K562 (cell line): Measurements from ENCODE around the gene NBPF3.
"Not testable (repeated sequence)": the region's sequence is repeated elsewhere in the genome, so short reads cannot be mapped to it uniquely, and the experiment has no call there.

Experiments
- CTCF ChIP-seq, 3 experiments: IDR thresholded peaks in 2 of 3; conservative IDR thresholded peaks in 1 of 3; 2 replicates each; pipeline ENCODE4 v1.5.1; 2011 to 2012; ENCODE audit warnings: low read length in 3 of 3, mild to moderate bottlenecking in 3 of 3, control low read depth in 2 of 3, improper control_type of control experiment in 1 of 3, inconsistent platforms in 1 of 3, low read depth in 1 of 3, mixed read lengths in 1 of 3, moderate library complexity in 1 of 3; ENCODE audit not compliant: insufficient read depth in 2 of 3
- FOS ChIP-seq: IDR thresholded peaks from 3 replicates; pipeline ENCODE4 v1.6.1; 2011; ENCODE audit not compliant: insufficient read length; ENCODE audit errors: extremely low read depth
- NR2F6 ChIP-seq: fragments of 450-650 bp; formaldehyde crosslinking; IDR thresholded peaks from 2 replicates; pipeline ENCODE4 v1.4.0; 2020; ENCODE audit warnings: mild to moderate bottlenecking
- PCBP1 ChIP-seq: fragments of 200-400 bp; formaldehyde crosslinking; IDR thresholded peaks from 2 replicates; pipeline ENCODE4 v1.6.1; 2018; ENCODE audit warnings: mild to moderate bottlenecking, low read depth, low read length; ENCODE audit not compliant: poor library complexity, severe bottlenecking
- POLR2A ChIP-seq: fragments of 450-650 bp; conservative IDR thresholded peaks from 2 replicates; pipeline ENCODE4 v1.6.1; 2016
- POLR2AphosphoS2 ChIP-seq: IDR thresholded peaks from 2 replicates; pipeline ENCODE4 v1.6.1; 2012; ENCODE audit warnings: low read length, improper control_type of control experiment
- RBM39 ChIP-seq: fragments of 200-400 bp; formaldehyde crosslinking; optimal IDR thresholded peaks from 2 replicates; pipeline ENCODE3; 2018; ENCODE audit warnings: low read depth, low read length
- ZBTB17 ChIP-seq: fragments of 450-650 bp; formaldehyde crosslinking; IDR thresholded peaks from 2 replicates; pipeline ENCODE4 v1.4.0; 2020; ENCODE audit warnings: mild to moderate bottlenecking
- ZZZ3 ChIP-seq: fragments of 450-650 bp; IDR thresholded peaks from 2 replicates; pipeline ENCODE4 v1.6.1; 2016; ENCODE audit warnings: antibody characterized with exemption, mild to moderate bottlenecking, moderate library complexity

GRCh38 chr1:21446647-21447046 is 6.7 kb downstream of the NBPF3 start:
- not testable (repeated sequence) for TF ChIP-seq POLR2A; FOS; POLR2AphosphoS2; PCBP1; CTCF (IDR thresholded peaks at IDR 0.05 in 2 of 3, conservative IDR thresholded peaks at IDR 0.05 in 1 of 3; ENCODE audit: insufficient read depth in 2 of 3, low read depth in 1 of 3, low read length in 3 of 3); NR2F6 (CRISPR knock-in tag); ZBTB17 (CRISPR knock-in tag); ZZZ3; RBM39
